CD14-positive monocyte (primary cell): ENCODE data around the gene SLC35A2. TPM values are rescaled to one million over a fixed set of nuclear protein-coding genes. Genes with fewer than 3 reads are reported as not detected.
A peak's percentile ranks its signal among the peaks of the same experiment; 100 is the strongest.

Experiments
- DNase-seq, 3 donors: peaks; one replicate each; pipeline ENCODE4 v3.0.0-alpha.2; 2011 to 2022
- H2AFZ ChIP-seq: 2 replicates; pipeline ENCODE4 v1.6.0; 2012; ENCODE audit warnings: mild to moderate bottlenecking, low read depth, low read length, inconsistent platforms; ENCODE audit not compliant: insufficient read depth, poor library complexity, severe bottlenecking
- H3K27ac ChIP-seq, 2 donors: 1 replicate in 1 of 2; 2 replicates in 1 of 2; pipeline ENCODE4 v1.5.1; 2012 to 2013; ENCODE audit warnings: low read length in 2 of 2, control low read depth in 1 of 2, inconsistent platforms in 1 of 2, low read depth in 1 of 2, mild to moderate bottlenecking in 1 of 2
- H3K27me3 ChIP-seq, 2 donors: one replicate each; pipeline versions ENCODE4 v1.6.0 to v1.6.1; 2011 to 2013; ENCODE audit warnings: low read length in 2 of 2; ENCODE audit not compliant: control insufficient read depth in 2 of 2, insufficient read depth in 2 of 2
- H3K36me3 ChIP-seq, 2 donors: replicated peaks in 1 of 2; 1 replicate in 1 of 2; 2 replicates in 1 of 2; pipeline versions ENCODE4 v1.5.1 to v1.6.1; 2012 to 2013; ENCODE audit warnings: low read length in 2 of 2, control low read depth in 1 of 2, inconsistent platforms in 1 of 2, mild to moderate bottlenecking in 1 of 2; ENCODE audit not compliant: insufficient read depth in 2 of 2, control insufficient read depth in 1 of 2
- H3K4me1 ChIP-seq, 2 donors: 1 replicate in 1 of 2; 2 replicates in 1 of 2; pipeline versions ENCODE4 v1.5.1 to v1.6.1; 2012 to 2013; ENCODE audit warnings: low read length in 2 of 2, control low read depth in 1 of 2, inconsistent platforms in 1 of 2, mild to moderate bottlenecking in 1 of 2, moderate library complexity in 1 of 2; ENCODE audit not compliant: insufficient read depth in 2 of 2, control insufficient read depth in 1 of 2
- H3K4me2 ChIP-seq: replicated peaks from 2 replicates; pipeline ENCODE3; 2012; ENCODE audit warnings: low read length, moderate library complexity, mild to moderate bottlenecking; ENCODE audit not compliant: poor library complexity, severe bottlenecking; ENCODE audit errors: extremely low read depth
- H3K4me3 ChIP-seq, 3 experiments: fragments of 200-600 bp in 1 of 3; sonication (generic) in 1 of 3; replicated peaks in 1 of 3; 1 replicate in 2 of 3; 2 replicates in 1 of 3; pipeline ENCODE4 v1.5.1; 2011 to 2013; ENCODE audit warnings: low read length in 3 of 3, mild to moderate bottlenecking in 3 of 3, control low read depth in 2 of 3, low read depth in 2 of 3, inconsistent platforms in 1 of 3, moderate library complexity in 1 of 3
- H3K79me2 ChIP-seq: 2 replicates; pipeline ENCODE4 v1.6.0; 2012; ENCODE audit warnings: mild to moderate bottlenecking, control low read depth, inconsistent platforms, low read length, moderate library complexity; ENCODE audit not compliant: insufficient read depth
- H3K9ac ChIP-seq: 2 replicates; pipeline ENCODE4 v1.6.0; 2017; ENCODE audit warnings: low read length, mild to moderate bottlenecking; ENCODE audit not compliant: insufficient read depth, poor library complexity, severe bottlenecking
- H3K9me3 ChIP-seq, 2 donors: replicated peaks in 1 of 2; 1 replicate in 1 of 2; 2 replicates in 1 of 2; pipeline versions ENCODE4 v1.5.1 to v1.6.1; 2012 to 2013; ENCODE audit warnings: low read length in 2 of 2, control low read depth in 1 of 2; ENCODE audit not compliant: control insufficient read depth in 1 of 2, insufficient read depth in 1 of 2
- H4K20me1 ChIP-seq: 2 replicates; pipeline ENCODE4 v1.6.0; 2012; ENCODE audit warnings: mild to moderate bottlenecking, low read length, control low read depth, moderate library complexity; ENCODE audit not compliant: insufficient read depth
- H3K27ac Mint-ChIP-seq, 7 donors: one replicate each; pipeline ENCODE4 v1.8.0; 2020; ENCODE audit warnings: mild to moderate bottlenecking in 7 of 7, mixed read lengths in 7 of 7, moderate library complexity in 6 of 7, inconsistent platforms in 2 of 7
- H3K27me3 Mint-ChIP-seq, 3 donors: one replicate each; pipeline ENCODE4 v1.8.0; 2021 to 2022; ENCODE audit warnings: low read depth in 3 of 3, mild to moderate bottlenecking in 3 of 3, mixed read lengths in 3 of 3, moderate library complexity in 3 of 3, inconsistent platforms in 1 of 3
- H3K36me3 Mint-ChIP-seq, 2 donors: one replicate each; pipeline ENCODE4 v1.8.0; 2020; ENCODE audit warnings: mixed read lengths in 2 of 2, inconsistent platforms in 1 of 2, mild to moderate bottlenecking in 1 of 2
- H3K4me1 Mint-ChIP-seq: one replicate; pipeline ENCODE4 v1.8.0; 2020; ENCODE audit warnings: mild to moderate bottlenecking, mixed read lengths
- H3K4me3 Mint-ChIP-seq, 2 donors: one replicate each; pipeline ENCODE4 v1.8.0; 2020; ENCODE audit warnings: mild to moderate bottlenecking in 2 of 2, mixed read lengths in 2 of 2, moderate library complexity in 1 of 2
- H3K9me3 Mint-ChIP-seq, 7 donors: one replicate each; pipeline ENCODE4 v1.8.0; 2020 to 2022; ENCODE audit warnings: mixed read lengths in 7 of 7, mild to moderate bottlenecking in 6 of 7, moderate library complexity in 6 of 7, inconsistent platforms in 2 of 7
- WGBS: methylation state at CpG from one replicate; pipeline ENCODE4 v1.1.5; 2013; ENCODE audit warnings: missing lambda C conversion rate; ENCODE audit not compliant: insufficient coverage; 5-methylcytosine and 5-hydroxymethylcytosine counted together
- intact Hi-C, 2 donors: fragments of 100-400 bp; cut with micrococcal nuclease; formaldehyde crosslinking; loops; one replicate each; pipeline versions ENCODE4 v1.15.0 to v1.15.1; 2023
- polyA plus RNA-seq, 3 donors: library from polyadenylated mRNA; depleted of rRNA in 1 of 3; unstranded in 2 of 3; stranded (reverse) in 1 of 3; fragments of 300-500 nt in 2 of 3; fragments of >200 nt in 1 of 3; fragmentation: Illumina TruSeq in 2 of 3; gene quantifications; 1 replicate in 2 of 3; 2 replicates in 1 of 3; pipeline ENCODE4 v1.2.3, GENCODE V29; 2012 to 2021
- TF ChIP-seq, protein P1 (sequence below): fragments of 200-600 bp; IDR thresholded peaks from one replicate; pipeline ENCODE4 v1.8.0; 2022; ENCODE audit warnings: antibody characterized with exemption, mild to moderate bottlenecking

Gene SLC35A2
- polyA plus RNA-seq, 3 donors, result 14.3 to 21.6 (median 18.4) TPM

DNA sequence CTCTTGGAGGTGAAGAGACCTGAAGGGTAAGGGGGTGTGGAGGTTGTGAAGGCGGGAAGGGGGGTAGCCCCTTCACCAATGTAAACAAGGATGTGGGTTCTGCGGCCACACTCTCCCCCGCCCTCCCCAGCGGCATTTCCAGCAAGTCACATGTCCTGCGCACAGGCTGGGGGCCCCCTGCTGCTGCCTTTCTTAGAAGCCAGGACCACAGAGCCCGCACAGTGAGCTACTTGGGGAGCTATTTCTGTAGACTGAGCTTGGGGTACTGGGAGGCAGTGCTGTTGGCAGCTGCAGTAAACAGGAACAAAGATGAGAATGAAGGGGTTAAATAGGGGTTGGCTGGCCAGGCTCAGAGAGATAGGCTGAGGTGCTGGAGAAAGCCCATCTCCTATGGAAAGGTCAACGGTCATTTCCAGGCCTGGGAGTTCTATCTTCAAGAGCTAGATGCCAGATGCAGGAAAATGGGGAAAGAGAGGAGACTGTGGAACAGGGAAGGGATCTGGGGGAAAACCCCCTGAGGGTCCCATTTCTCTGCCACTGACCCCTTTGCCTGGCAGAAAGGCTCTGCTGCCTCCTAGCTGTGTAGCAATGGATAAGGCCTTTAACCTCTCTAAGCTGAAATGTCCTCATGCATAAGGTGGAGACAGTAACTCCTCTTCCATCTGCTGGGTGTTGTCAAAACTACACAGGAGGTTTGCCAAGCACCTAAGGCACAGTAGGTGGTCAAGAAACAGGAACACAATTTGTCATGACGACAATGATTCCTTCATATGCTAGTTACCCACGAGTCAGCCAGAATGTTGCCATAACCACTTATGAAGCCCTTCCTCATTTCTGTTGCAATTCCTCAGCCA lies 25.8 kb upstream of the SLC35A2 start:
- Histone ChIP-seq H3K4me3 (peak overlapping the region in 1 of 3 experiments; percentile 27), H3K9ac (no peak overlapping the region), H3K4me2 (peak overlapping the region; percentile 27), H3K27me3 (no peaks in the 10 kb centered on the region), H3K27ac (peak overlapping the region; percentile 65 to 75), H3K9me3 (no peaks in the 10 kb centered on the region), H3K36me3 (peaks cover 26 to 38% of the 10 kb centered on the region in 2 donors), H3K79me2 (peaks cover 38% of the 10 kb centered on the region), H2AFZ (no peak overlapping the region), H4K20me1 (peaks cover 9% of the 10 kb centered on the region), H3K4me1 (peaks cover 39 to 40% of the 10 kb centered on the region in 2 donors)
- Mint-ChIP-seq H3K4me1 (peaks cover 48% of the 10 kb centered on the region), H3K27ac (peak overlapping the region; percentile 92 to 95 (median 93)), H3K36me3 (peaks cover 37 to 57% of the 10 kb centered on the region in 2 donors), H3K4me3 (peak overlapping the region; percentile 54 to 60), H3K9me3 (peaks cover 0 to 3% (median 0%) of the 10 kb centered on the region in 7 donors), H3K27me3 (peaks cover 0 to 1% (median 1%) of the 10 kb centered on the region in 3 donors)
- DNase-seq, result peak; percentile 87 to 95 (median 92)
- 0% methylated on average over 3 of the region's 9 CpGs for WGBS
- intact Hi-C loops, result no loop called here
- TF ChIP-seq, protein P1, sequence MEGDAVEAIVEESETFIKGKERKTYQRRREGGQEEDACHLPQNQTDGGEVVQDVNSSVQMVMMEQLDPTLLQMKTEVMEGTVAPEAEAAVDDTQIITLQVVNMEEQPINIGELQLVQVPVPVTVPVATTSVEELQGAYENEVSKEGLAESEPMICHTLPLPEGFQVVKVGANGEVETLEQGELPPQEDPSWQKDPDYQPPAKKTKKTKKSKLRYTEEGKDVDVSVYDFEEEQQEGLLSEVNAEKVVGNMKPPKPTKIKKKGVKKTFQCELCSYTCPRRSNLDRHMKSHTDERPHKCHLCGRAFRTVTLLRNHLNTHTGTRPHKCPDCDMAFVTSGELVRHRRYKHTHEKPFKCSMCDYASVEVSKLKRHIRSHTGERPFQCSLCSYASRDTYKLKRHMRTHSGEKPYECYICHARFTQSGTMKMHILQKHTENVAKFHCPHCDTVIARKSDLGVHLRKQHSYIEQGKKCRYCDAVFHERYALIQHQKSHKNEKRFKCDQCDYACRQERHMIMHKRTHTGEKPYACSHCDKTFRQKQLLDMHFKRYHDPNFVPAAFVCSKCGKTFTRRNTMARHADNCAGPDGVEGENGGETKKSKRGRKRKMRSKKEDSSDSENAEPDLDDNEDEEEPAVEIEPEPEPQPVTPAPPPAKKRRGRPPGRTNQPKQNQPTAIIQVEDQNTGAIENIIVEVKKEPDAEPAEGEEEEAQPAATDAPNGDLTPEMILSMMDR, result peak; percentile 54

DNA sequence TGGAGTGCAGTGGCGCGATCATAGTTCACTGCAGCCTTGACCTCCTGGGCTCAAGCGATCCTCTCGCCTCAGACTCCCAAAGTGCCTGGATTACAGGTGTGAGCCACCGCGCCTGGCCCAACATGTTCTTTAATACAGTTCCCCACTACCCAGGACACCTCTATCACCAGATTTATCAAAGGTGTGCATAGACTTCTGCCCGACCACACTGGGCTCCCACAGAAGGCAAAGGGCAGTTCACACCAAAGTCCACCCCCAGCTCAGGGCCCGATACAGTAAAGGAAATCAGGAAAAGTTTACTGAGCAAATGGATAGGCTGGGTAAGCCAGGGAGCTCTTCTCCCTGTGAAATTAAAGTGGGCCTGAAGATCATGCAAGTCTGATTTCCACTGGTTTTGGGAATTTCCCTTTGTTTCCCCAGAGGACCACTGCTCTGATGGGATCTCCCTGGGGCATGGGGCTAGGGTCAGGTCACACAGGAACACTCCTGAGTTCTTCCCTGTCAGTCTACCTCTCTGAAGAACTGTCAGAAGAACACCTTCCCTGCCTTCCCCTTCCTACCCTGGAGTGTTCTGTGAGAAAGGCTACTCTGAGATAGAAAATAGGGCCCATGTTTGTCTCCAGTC lies 25.1 kb upstream of the SLC35A2 start:
- H3K36me3 Mint-ChIP-seq, result peaks cover 31 to 55% of the 10 kb centered on the region in 2 donors
- H3K27ac Mint-ChIP-seq, result peak overlapping the region; percentile 92 to 95 (median 93)
- peaks cover 26 to 34% of the 10 kb centered on the region in 2 donors for H3K36me3 ChIP-seq
- H3K9me3 ChIP-seq, result no peaks in the 10 kb centered on the region
- peaks cover 0 to 3% (median 0%) of the 10 kb centered on the region in 7 donors for H3K9me3 Mint-ChIP-seq
- H4K20me1 ChIP-seq, result peaks cover 9% of the 10 kb centered on the region
- H3K4me1 ChIP-seq, result peaks cover 39 to 40% of the 10 kb centered on the region in 2 donors
- no peaks in the 10 kb centered on the region for H3K27me3 ChIP-seq
- H3K79me2 ChIP-seq, result peaks cover 34% of the 10 kb centered on the region
- H3K27me3 Mint-ChIP-seq, result peaks cover 0 to 3% (median 1%) of the 10 kb centered on the region in 3 donors
- no peak overlapping the region for H3K9ac ChIP-seq
- peak overlapping the region; percentile 65 to 75 for H3K27ac ChIP-seq
- intact Hi-C loops, result no loop called here
- peak overlapping the region in 1 of 2 donors; percentile 60 for H3K4me3 Mint-ChIP-seq
- no peak overlapping the region for H2AFZ ChIP-seq
- 100% methylated on average over 4 of the region's 8 CpGs for WGBS
- DNase-seq, result peak in 1 of 3 donors; percentile 35
- peak overlapping the region; percentile 27 for H3K4me2 ChIP-seq
- H3K4me3 ChIP-seq, result peak overlapping the region in 1 of 3 experiments; percentile 27
- peaks cover 46% of the 10 kb centered on the region for H3K4me1 Mint-ChIP-seq
- TF ChIP-seq, protein P1, result no peak
